ENCODE data around the gene RAD51B. TPM values are rescaled to one million over a fixed set of nuclear protein-coding genes. Genes with fewer than 3 reads are reported as not detected.

Gene RAD51B
- total and polyA plus RNA-seq, 2 of the 13 experiments (the other 11 are each of a cell fraction or from before 2014, with no cell fraction given), result 7.0 to 9.5 TPM

DNA sequence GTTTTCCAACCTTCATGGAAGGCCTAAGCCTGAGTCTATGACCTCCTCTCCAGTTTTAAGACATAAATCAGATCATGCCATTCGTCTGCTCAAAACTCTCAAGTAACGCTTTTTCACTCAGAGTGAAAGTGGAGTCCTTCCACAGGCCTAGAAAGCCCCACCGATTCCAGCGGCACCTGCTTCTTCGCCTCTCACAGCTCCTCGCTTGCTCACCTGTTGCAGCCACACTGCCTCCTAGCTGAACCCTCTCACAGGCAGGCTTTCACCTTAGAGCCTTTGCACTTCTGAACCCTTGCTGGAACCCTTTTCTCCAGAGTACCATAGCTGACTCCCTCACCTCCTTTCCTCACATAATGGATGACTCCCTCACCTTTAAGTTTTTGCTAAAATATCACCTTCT lies 672.2 kb downstream of the RAD51B start (continued):
- TF ChIP-seq, protein P1, sequence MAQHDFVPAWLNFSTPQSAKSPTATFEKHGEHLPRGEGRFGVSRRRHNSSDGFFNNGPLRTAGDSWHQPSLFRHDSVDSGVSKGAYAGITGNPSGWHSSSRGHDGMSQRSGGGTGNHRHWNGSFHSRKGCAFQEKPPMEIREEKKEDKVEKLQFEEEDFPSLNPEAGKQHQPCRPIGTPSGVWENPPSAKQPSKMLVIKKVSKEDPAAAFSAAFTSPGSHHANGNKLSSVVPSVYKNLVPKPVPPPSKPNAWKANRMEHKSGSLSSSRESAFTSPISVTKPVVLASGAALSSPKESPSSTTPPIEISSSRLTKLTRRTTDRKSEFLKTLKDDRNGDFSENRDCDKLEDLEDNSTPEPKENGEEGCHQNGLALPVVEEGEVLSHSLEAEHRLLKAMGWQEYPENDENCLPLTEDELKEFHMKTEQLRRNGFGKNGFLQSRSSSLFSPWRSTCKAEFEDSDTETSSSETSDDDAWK (CRISPR knock-in tag; IDR thresholded peaks at IDR 0.05), result no peak
- no peak for TF ChIP-seq CREM (IDR thresholded peaks at IDR 0.05)
- no peak for TF ChIP-seq CREM (CRISPR knock-in tag; IDR thresholded peaks at IDR 0.05)
- no peak for TF ChIP-seq ZNF572 (CRISPR knock-in tag; IDR thresholded peaks at IDR 0.05)
- no peak for TF ChIP-seq PRPF4 (IDR thresholded peaks at IDR 0.05; ENCODE audit: low read depth, low read length, poor library complexity, severe bottlenecking)
- TF ChIP-seq, protein P2, sequence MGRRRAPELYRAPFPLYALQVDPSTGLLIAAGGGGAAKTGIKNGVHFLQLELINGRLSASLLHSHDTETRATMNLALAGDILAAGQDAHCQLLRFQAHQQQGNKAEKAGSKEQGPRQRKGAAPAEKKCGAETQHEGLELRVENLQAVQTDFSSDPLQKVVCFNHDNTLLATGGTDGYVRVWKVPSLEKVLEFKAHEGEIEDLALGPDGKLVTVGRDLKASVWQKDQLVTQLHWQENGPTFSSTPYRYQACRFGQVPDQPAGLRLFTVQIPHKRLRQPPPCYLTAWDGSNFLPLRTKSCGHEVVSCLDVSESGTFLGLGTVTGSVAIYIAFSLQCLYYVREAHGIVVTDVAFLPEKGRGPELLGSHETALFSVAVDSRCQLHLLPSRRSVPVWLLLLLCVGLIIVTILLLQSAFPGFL (CRISPR knock-in tag; IDR thresholded peaks at IDR 0.05), result no peak
- no peak for TF ChIP-seq HNRNPH1 (optimal IDR thresholded peaks at IDR 0.05; ENCODE audit: low read depth, low read length)
- no peak for TF ChIP-seq IKZF1 (IDR thresholded peaks at IDR 0.05)

DNA sequence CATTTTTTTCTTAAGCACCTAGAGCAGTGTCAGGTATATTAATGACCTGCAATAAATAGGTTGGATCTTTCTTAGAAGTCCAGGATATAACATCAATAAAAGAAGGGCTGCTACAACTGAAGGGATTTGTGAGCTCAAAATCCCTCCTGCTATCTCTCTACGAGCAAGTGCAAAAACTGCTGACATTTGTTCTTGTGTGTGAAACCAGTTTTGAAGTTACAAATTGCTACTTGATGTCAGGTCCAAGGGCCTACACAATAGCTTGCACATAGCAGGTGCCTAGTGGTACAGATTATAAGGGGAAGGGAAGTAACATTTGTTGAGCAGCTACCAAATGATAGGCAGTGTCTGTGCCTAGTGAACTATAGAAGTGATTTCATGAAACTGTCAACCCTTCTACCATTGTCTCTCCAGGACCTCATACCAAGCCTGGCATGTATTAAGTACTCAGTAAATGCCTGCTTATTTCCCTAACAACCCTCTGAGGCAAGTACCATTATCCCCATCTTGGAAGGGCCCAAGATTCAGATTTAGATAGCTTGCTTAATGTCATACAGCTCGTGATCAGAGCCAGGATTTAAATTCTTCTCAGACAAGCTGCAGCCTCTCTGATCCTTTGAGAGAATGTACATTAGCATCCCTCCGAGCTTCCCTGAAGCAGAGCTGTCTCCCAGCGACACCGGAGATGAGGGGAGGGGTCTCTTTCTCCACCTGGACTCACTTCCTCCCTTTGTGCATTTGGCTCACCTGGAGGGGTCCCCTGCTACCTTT lies 673.0 kb downstream of the RAD51B start:
- BruUV-seq (replicated peaks), result no TSS peak
- in situ Hi-C loops (cut with HindIII; ENCODE audit: extremely low pct_ligation_motif_present, low pct_unique_long_range_greater_than_20kb) (no loop called here), intact Hi-C loops (cut with micrococcal nuclease; ENCODE audit: unreplicated experiment) (no loop called here)
- Histone ChIP-seq H3K4me2 (ENCODE audit: low read depth, low read length) (no peak overlapping the region), H2AFZ (ENCODE audit: low read length) (no peak overlapping the region), H3K4me3 (replicated peaks in 1 of 3; ENCODE audit: insufficient read depth in 1 of 3, low read depth in 2 of 3, low read length in 3 of 3) (no peak overlapping the region), H3K9ac (ENCODE audit: insufficient read depth, low read depth, low read length) (no peak overlapping the region), H3K9me3 (ENCODE audit: low read length) (no peaks in the 10 kb centered on the region), H4K20me1 (ENCODE audit: insufficient read depth, low read length) (no peaks in the 10 kb centered on the region), H3K79me2 (ENCODE audit: insufficient read depth, low read length) (no peaks in the 10 kb centered on the region), H3K4me1 (ENCODE audit: insufficient read depth, low read length) (peaks cover 3% of the 10 kb centered on the region), H3K27me3 (ENCODE audit: control insufficient read depth in 1 of 2, insufficient read depth in 2 of 2, low read length in 2 of 2) (no peaks in the 10 kb centered on the region), H3K27ac (ENCODE audit: extremely low read length, insufficient read depth, low read length) (no peak overlapping the region), H3K36me3 (replicated peaks in 1 of 2; ENCODE audit: control insufficient read depth in 1 of 2, insufficient read depth in 2 of 2, low read length in 2 of 2) (no peaks in the 10 kb centered on the region)
- ChIA-PET CTCF (ENCODE audit: low intra/inter-chr PET ratio, low total read pairs) (no interaction called here), POLR2A (no interaction called here)
- TF ChIP-seq, protein P3, sequence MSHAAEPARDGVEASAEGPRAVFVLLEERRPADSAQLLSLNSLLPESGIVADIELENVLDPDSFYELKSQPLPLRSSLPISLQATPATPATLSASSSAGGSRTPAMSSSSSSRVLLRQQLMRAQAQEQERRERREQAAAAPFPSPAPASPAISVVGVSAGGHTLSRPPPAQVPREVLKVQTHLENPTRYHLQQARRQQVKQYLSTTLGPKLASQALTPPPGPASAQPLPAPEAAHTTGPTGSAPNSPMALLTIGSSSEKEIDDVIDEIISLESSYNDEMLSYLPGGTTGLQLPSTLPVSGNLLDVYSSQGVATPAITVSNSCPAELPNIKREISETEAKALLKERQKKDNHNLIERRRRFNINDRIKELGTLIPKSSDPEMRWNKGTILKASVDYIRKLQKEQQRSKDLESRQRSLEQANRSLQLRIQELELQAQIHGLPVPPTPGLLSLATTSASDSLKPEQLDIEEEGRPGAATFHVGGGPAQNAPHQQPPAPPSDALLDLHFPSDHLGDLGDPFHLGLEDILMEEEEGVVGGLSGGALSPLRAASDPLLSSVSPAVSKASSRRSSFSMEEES (CRISPR knock-in tag; IDR thresholded peaks at IDR 0.05), result no peak
- TF ChIP-seq MED8 (CRISPR knock-in tag; IDR thresholded peaks at IDR 0.05; ENCODE audit: insufficient replicate concordance), result no peak
- TF ChIP-seq ZNF224 (CRISPR knock-in tag; IDR thresholded peaks at IDR 0.05), result no peak
- no peak for TF ChIP-seq FOXJ3 (CRISPR knock-in tag; IDR thresholded peaks at IDR 0.05; ENCODE audit: borderline replicate concordance)
- ATAC-seq (no peak), DNase-seq (ENCODE audit: low spot score) (no peak), FAIRE-seq (no peak)
- 84% methylated on average over 5 of the region's 5 CpGs for WGBS (ENCODE audit: low lambda C conversion rate)

Measured in HepG2 (cell line).